Measurements from ENCODE around the gene SLC49A4. TPM values are rescaled to one million over a fixed set of nuclear protein-coding genes. Genes with fewer than 3 reads are reported as not detected.
A peak's percentile ranks its signal among the peaks of the same experiment; 100 is the strongest.

SLC49A4 gene
- total RNA-seq, 1 donor from 2014 or later, result 16.6 TPM

GRCh38 chr3:122886946-122887345 is 92.1 kb downstream of the SLC49A4 start:
- TF ChIP-seq, protein P1, sequence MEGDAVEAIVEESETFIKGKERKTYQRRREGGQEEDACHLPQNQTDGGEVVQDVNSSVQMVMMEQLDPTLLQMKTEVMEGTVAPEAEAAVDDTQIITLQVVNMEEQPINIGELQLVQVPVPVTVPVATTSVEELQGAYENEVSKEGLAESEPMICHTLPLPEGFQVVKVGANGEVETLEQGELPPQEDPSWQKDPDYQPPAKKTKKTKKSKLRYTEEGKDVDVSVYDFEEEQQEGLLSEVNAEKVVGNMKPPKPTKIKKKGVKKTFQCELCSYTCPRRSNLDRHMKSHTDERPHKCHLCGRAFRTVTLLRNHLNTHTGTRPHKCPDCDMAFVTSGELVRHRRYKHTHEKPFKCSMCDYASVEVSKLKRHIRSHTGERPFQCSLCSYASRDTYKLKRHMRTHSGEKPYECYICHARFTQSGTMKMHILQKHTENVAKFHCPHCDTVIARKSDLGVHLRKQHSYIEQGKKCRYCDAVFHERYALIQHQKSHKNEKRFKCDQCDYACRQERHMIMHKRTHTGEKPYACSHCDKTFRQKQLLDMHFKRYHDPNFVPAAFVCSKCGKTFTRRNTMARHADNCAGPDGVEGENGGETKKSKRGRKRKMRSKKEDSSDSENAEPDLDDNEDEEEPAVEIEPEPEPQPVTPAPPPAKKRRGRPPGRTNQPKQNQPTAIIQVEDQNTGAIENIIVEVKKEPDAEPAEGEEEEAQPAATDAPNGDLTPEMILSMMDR (conservative IDR thresholded peaks at IDR 0.05), result no peak
- H3K27me3 Mint-ChIP-seq (ENCODE audit: low read depth), result no peaks in the 10 kb centered on the region
- peaks cover 5% of the 10 kb centered on the region for H3K4me1 Mint-ChIP-seq
- H3K4me3 Mint-ChIP-seq, result no peak overlapping the region
- no peak overlapping the region for H3K27ac Mint-ChIP-seq (ENCODE audit: unreplicated experiment)
- H3K9me3 Mint-ChIP-seq, result no peaks in the 10 kb centered on the region
- no peak for DNase-seq (ENCODE audit: low read depth, low spot score)
- H3K36me3 Mint-ChIP-seq (ENCODE audit: low read depth), result no peaks in the 10 kb centered on the region

DNA sequence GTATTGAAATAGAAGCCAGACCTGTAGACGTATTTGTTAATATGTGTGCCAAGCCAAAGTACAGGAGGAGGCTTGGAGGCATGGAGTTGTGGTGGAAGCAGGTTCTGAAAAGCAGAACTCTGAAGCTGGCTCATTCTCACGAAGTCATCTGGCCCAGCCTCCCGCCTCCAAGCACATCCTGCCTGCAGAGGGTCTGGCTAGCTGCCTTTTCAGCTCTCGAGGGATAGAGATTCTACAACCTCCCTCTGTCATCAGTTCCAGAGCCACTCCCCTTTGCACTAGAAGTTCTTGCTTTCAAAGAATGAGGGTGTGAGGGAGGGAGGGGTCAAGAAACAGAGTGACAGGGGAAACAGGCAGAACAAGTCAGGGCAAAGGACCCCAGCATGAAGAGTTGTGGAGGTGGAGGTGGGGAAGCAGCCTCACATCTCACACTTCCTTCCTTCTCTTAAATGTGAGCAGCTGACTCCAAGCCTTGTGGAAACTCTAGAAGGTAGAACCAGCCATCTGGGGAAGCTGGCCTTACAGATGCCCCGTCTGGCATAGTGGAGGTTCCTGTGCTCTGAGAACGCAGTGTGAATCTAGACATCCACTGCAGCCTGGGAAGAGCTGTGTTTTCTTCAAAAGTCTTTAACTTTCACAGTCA is 95.3 kb downstream of the SLC49A4 start:
- no peak overlapping the region for H3K4me3 Mint-ChIP-seq
- H3K27ac Mint-ChIP-seq (ENCODE audit: unreplicated experiment), result no peak overlapping the region
- H3K36me3 Mint-ChIP-seq (ENCODE audit: low read depth), result no peaks in the 10 kb centered on the region
- DNase-seq (ENCODE audit: low read depth, low spot score), result no peak
- H3K9me3 Mint-ChIP-seq, result no peaks in the 10 kb centered on the region
- peaks cover 21% of the 10 kb centered on the region for H3K4me1 Mint-ChIP-seq
- no peaks in the 10 kb centered on the region for H3K27me3 Mint-ChIP-seq (ENCODE audit: low read depth)
- TF ChIP-seq, protein P1 (conservative IDR thresholded peaks at IDR 0.05), result no peak

- no peaks in the 10 kb centered on the region for H3K9me3 Mint-ChIP-seq
- no peaks in the 10 kb centered on the region for H3K27me3 Mint-ChIP-seq (ENCODE audit: low read depth)
- TF ChIP-seq, protein P1 (conservative IDR thresholded peaks at IDR 0.05), result no peak
- peaks cover 21% of the 10 kb centered on the region for H3K4me1 Mint-ChIP-seq
- no peaks in the 10 kb centered on the region for H3K36me3 Mint-ChIP-seq (ENCODE audit: low read depth)
- DNase-seq (ENCODE audit: low read depth, low spot score), result no peak
- no peak overlapping the region for H3K4me3 Mint-ChIP-seq
- H3K27ac Mint-ChIP-seq (ENCODE audit: unreplicated experiment), result peak overlapping the region; percentile 83
Observed at GRCh38 chr3:122890720-122891220, 95.9 kb downstream of the SLC49A4 start.

GRCh38 chr3:122892118-122892960 is 97.5 kb downstream of the SLC49A4 start:
- Mint-ChIP-seq H3K27me3 (ENCODE audit: low read depth) (no peaks in the 10 kb centered on the region), H3K9me3 (no peaks in the 10 kb centered on the region), H3K27ac (ENCODE audit: unreplicated experiment) (no peak overlapping the region), H3K4me1 (peaks cover 21% of the 10 kb centered on the region), H3K36me3 (ENCODE audit: low read depth) (no peaks in the 10 kb centered on the region), H3K4me3 (no peak overlapping the region)
- TF ChIP-seq, protein P1 (conservative IDR thresholded peaks at IDR 0.05), result no peak
- DNase-seq (ENCODE audit: low read depth, low spot score), result no peak

DNA sequence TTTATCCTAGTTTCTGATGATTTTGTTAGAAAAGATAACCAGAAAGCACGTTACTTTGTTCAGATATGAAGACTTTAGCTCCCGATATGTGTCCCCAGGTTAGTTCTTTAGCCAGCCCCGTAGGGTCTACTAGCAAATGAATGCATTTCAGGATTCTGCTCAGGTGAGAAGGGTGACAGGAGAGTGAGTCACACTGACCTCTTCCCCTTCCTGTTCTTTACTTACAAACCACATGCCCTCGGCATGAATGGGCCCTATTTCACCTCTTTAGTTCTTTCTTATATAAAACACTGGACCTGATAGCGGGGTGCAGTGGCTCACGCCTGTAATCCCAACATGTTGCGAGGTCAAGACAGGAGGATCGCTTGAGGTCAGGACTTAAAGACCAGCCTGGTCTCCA is 98.4 kb downstream of the SLC49A4 start:
- TF ChIP-seq, protein P1 (conservative IDR thresholded peaks at IDR 0.05), result no peak
- Mint-ChIP-seq H3K27ac (ENCODE audit: unreplicated experiment) (no peak overlapping the region), H3K4me3 (no peak overlapping the region), H3K27me3 (ENCODE audit: low read depth) (no peaks in the 10 kb centered on the region), H3K4me1 (peaks cover 21% of the 10 kb centered on the region), H3K36me3 (ENCODE audit: low read depth) (no peaks in the 10 kb centered on the region), H3K9me3 (no peaks in the 10 kb centered on the region)
- DNase-seq (ENCODE audit: low read depth, low spot score), result no peak

Data from neural crest cell (in vitro differentiated cells).